HG03139 (cell line): ENCODE results near the gene RPL15.

ENCODE experiments used
- ATAC-seq: cut with Tn5 transposase; IDR thresholded peaks from one replicate; pipeline ENCODE4 v1.9.1; 2021; ENCODE audit not compliant: unreplicated experiment

RPL15 gene

GRCh38 chr3:23960649-23961048, 43.7 kb downstream of the RPL15 start:
- no peak for ATAC-seq

- ATAC-seq: no peak
Observed at GRCh38 chr3:23961066-23961465, 44.1 kb downstream of the RPL15 start.

- no peak for ATAC-seq
Observed at GRCh38 chr3:23961913-23962312, 45.0 kb downstream of the RPL15 start.

- ATAC-seq: no peak
Observed at GRCh38 chr3:23964537-23965235, 47.8 kb downstream of the RPL15 start.

GRCh38 chr3:23966328-23966727, 49.4 kb downstream of the RPL15 start:
- no peak for ATAC-seq

GRCh38 chr3:23968463-23969184, 51.7 kb downstream of the RPL15 start:
- ATAC-seq: no peak

GRCh38 chr3:23969393-23969792, 52.5 kb downstream of the RPL15 start:
- ATAC-seq: no peak
